ENCODE measurements around the gene LOXHD1.

The LOXHD1 gene

GRCh38 chr18:46632401-46633071, 24.5 kb downstream of the LOXHD1 start:
- no peaks in the 10 kb centered on the region for H4K20me1 ChIP-seq (ENCODE audit: insufficient read depth, low read length)
- H3K4me1 ChIP-seq (ENCODE audit: insufficient read depth, low read length, severe bottlenecking): no peaks in the 10 kb centered on the region
- no peaks in the 10 kb centered on the region for H3K36me3 ChIP-seq (ENCODE audit: insufficient read depth, low read length)
- no peak overlapping the region for H3K4me2 ChIP-seq (ENCODE audit: low read length)
- no peak for TF ChIP-seq EZH2 (IDR thresholded peaks at IDR 0.05; ENCODE audit: borderline replicate concordance, low read length)
- TF ChIP-seq, protein P1, sequence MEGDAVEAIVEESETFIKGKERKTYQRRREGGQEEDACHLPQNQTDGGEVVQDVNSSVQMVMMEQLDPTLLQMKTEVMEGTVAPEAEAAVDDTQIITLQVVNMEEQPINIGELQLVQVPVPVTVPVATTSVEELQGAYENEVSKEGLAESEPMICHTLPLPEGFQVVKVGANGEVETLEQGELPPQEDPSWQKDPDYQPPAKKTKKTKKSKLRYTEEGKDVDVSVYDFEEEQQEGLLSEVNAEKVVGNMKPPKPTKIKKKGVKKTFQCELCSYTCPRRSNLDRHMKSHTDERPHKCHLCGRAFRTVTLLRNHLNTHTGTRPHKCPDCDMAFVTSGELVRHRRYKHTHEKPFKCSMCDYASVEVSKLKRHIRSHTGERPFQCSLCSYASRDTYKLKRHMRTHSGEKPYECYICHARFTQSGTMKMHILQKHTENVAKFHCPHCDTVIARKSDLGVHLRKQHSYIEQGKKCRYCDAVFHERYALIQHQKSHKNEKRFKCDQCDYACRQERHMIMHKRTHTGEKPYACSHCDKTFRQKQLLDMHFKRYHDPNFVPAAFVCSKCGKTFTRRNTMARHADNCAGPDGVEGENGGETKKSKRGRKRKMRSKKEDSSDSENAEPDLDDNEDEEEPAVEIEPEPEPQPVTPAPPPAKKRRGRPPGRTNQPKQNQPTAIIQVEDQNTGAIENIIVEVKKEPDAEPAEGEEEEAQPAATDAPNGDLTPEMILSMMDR (IDR thresholded peaks at IDR 0.05; ENCODE audit: low read length): no peak
- H3K27me3 ChIP-seq (ENCODE audit: insufficient read depth, low read length): no peaks in the 10 kb centered on the region; the same call in 1 of the 2 replicates
- no peak overlapping the region for H2AFZ ChIP-seq (ENCODE audit: low read length)
- H3K27ac ChIP-seq (ENCODE audit: low read depth, low read length, poor library complexity, severe bottlenecking): no peak overlapping the region
- no peaks in the 10 kb centered on the region for H3K9me2 ChIP-seq (ENCODE audit: low read depth, low read length)
- H3K4me3 ChIP-seq (ENCODE audit: low read depth, low read length, poor library complexity, severe bottlenecking): no peak overlapping the region
- no peaks in the 10 kb centered on the region for H3F3A ChIP-seq (ENCODE audit: insufficient read depth, low read length)
- H3K9me3 ChIP-seq (ENCODE audit: low read length): no peaks in the 10 kb centered on the region
- no peak overlapping the region for H3K9ac ChIP-seq (ENCODE audit: low read length)
- H3K79me2 ChIP-seq (ENCODE audit: insufficient read depth, low read length): no peaks in the 10 kb centered on the region

- Histone ChIP-seq H3K27me3 (ENCODE audit: insufficient read depth, low read length) (no peaks in the 10 kb centered on the region; the same call in 1 of the 2 replicates), H4K20me1 (ENCODE audit: insufficient read depth, low read length) (no peaks in the 10 kb centered on the region), H3K9ac (ENCODE audit: low read length) (no peak overlapping the region), H2AFZ (ENCODE audit: low read length) (no peak overlapping the region), H3K9me3 (ENCODE audit: low read length) (no peaks in the 10 kb centered on the region), H3K36me3 (ENCODE audit: insufficient read depth, low read length) (no peaks in the 10 kb centered on the region), H3K4me3 (ENCODE audit: low read depth, low read length, poor library complexity, severe bottlenecking) (no peak overlapping the region), H3F3A (ENCODE audit: insufficient read depth, low read length) (no peaks in the 10 kb centered on the region), H3K27ac (ENCODE audit: low read depth, low read length, poor library complexity, severe bottlenecking) (no peak overlapping the region), H3K9me2 (ENCODE audit: low read depth, low read length) (no peaks in the 10 kb centered on the region), H3K4me1 (ENCODE audit: insufficient read depth, low read length, severe bottlenecking) (no peaks in the 10 kb centered on the region), H3K79me2 (ENCODE audit: insufficient read depth, low read length) (no peaks in the 10 kb centered on the region), H3K4me2 (ENCODE audit: low read length) (no peak overlapping the region)
- TF ChIP-seq, protein P1 (IDR thresholded peaks at IDR 0.05; ENCODE audit: low read length): no peak
- TF ChIP-seq EZH2 (IDR thresholded peaks at IDR 0.05; ENCODE audit: borderline replicate concordance, low read length): no peak
Observed at GRCh38 chr18:46630991-46631390, 26.0 kb downstream of the LOXHD1 start.

- H3K9me3 ChIP-seq (ENCODE audit: low read length): no peaks in the 10 kb centered on the region
- H3K79me2 ChIP-seq (ENCODE audit: insufficient read depth, low read length): no peaks in the 10 kb centered on the region
- no peaks in the 10 kb centered on the region for H3K4me1 ChIP-seq (ENCODE audit: insufficient read depth, low read length, severe bottlenecking)
- no peak overlapping the region for H3K9ac ChIP-seq (ENCODE audit: low read length)
- no peaks in the 10 kb centered on the region; the same call in 1 of the 2 replicates for H3K27me3 ChIP-seq (ENCODE audit: insufficient read depth, low read length)
- no peaks in the 10 kb centered on the region for H3K36me3 ChIP-seq (ENCODE audit: insufficient read depth, low read length)
- H3K27ac ChIP-seq (ENCODE audit: low read depth, low read length, poor library complexity, severe bottlenecking): no peak overlapping the region
- TF ChIP-seq, protein P1 (IDR thresholded peaks at IDR 0.05; ENCODE audit: low read length): no peak
- no peak for TF ChIP-seq EZH2 (IDR thresholded peaks at IDR 0.05; ENCODE audit: borderline replicate concordance, low read length)
- H4K20me1 ChIP-seq (ENCODE audit: insufficient read depth, low read length): no peaks in the 10 kb centered on the region
- no peaks in the 10 kb centered on the region for H3K9me2 ChIP-seq (ENCODE audit: low read depth, low read length)
- no peak overlapping the region for H3K4me3 ChIP-seq (ENCODE audit: low read depth, low read length, poor library complexity, severe bottlenecking)
- no peak overlapping the region for H2AFZ ChIP-seq (ENCODE audit: low read length)
- no peaks in the 10 kb centered on the region for H3F3A ChIP-seq (ENCODE audit: insufficient read depth, low read length)
- no peak overlapping the region for H3K4me2 ChIP-seq (ENCODE audit: low read length)
Observed at GRCh38 chr18:46630160-46630559, 26.9 kb downstream of the LOXHD1 start.
